NK-92 (cell line): Measurements from ENCODE around the gene ABCA13.

ENCODE experiments used
- DNase-seq: peaks from one replicate; lab custom pipeline; 2025; ENCODE audit not compliant: unreplicated experiment; lab: John Stamatoyannopoulos, UW

ABCA13 gene

DNA sequence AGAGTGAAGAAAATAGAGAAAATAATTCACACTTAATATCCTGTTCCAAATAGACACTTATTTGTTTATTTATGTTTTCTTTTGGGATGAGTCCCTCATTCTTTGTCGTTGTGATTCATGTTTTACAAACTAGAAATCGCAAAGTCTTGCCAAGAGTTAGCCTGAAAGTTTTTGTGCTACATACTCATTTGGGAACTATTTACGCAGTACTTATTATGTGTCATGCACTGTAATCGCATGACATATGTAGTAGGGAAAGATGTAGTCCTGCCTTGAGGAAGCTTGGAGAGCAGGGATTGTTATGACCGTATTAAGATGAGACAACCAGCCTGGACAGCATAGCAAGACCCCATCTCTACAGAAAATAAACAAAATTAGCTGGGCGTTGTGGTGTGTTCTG, 189.3 kb downstream of the ABCA13 start:
- no peak for DNase-seq

DNA sequence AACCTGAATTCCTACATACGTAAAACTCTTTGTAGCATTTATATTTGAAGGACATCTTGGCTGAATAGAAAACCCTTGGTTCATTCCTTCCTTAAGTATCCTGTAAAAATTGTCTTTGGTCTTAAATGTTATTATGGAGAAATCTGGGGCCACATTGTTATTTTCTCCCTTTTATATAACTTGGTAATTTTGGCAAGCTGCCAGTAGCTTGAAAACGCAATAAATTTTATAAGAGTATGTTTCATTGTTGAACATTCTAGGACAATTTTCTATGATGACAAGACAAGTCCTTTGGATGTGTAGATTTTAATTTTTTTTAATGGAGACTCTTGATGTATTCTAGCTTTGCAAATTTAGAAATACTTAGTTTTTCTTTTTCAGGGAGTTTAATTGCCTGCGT, 191.9 kb downstream of the ABCA13 start:
- DNase-seq: no peak

DNA sequence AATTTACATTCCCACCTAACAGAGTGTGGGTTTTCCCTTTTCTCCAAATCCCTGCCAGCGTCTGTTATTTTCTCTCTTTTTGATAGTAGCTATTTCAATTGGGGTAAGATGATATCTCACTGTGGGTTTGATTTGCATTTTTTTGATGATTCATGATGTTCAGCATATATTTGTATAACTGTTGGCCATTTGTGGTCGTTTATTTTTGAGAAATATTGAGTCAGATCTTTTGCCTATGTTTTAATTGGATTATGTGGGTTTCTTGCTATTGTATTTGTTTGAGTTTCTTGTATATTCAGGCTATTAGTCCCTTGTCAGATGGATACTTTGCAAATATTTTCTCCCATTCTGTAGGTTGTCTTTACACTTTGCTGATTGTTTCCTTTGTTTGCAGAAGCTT, 193.8 kb downstream of the ABCA13 start:
- DNase-seq: no peak

DNA sequence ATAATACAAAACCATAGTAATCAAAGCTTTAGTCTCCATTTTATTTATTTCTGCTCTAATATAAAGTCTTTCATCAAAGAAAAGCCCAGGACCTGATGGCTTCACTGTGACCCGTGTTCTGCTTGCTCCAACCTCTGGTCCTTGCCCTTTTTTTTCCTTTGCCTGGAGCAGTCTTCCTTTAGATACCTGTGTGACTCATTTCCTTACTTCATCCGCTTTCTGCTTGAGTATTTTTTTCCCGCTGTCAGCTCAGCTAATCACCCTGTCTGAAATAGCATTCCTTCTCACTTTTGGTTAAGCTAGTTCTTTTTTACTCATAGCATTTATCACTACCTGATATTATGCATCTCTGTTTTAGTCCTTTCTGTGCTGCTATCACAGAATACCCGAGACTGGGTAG, 194.8 kb downstream of the ABCA13 start:
- DNase-seq: no peak

DNA sequence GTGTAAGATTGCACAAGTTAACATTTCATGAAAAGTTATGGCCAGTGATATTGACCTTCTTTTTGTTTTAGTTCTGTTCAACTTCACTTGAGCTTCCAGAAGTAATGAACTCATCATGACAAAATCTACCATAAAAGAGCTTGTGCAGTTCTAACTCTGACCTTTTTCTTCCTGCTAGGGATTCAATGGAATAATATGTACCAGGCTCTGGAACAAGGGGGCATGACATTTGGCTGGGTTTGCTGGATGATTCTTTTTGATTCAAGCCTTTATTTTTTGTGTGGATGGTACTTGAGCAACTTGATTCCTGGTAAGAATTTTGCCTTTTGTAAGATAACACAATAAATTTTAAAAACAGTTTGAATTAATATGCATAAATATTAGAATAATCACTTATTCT, 205.0 kb downstream of the ABCA13 start:
- DNase-seq: no peak

DNA sequence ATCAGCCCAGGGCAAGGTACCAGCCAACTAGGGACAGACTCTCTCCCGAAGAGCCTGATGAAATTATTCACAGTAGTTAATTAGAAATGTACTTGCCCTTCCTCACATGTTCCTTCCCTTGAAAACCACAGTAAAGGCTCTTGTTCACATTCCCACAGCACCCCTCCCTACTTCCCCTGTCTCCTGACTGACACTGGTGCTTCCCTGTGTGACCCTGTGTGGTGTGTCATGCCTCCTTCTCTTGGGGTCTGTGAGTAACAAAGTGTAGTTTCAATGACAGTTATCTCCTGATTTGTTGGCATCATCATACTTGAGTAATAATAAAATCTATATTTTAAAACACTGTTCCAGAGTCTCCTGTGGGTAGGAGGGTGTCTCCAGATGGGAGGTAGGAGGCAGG, 209.7 kb downstream of the ABCA13 start:
- DNase-seq: no peak

DNA sequence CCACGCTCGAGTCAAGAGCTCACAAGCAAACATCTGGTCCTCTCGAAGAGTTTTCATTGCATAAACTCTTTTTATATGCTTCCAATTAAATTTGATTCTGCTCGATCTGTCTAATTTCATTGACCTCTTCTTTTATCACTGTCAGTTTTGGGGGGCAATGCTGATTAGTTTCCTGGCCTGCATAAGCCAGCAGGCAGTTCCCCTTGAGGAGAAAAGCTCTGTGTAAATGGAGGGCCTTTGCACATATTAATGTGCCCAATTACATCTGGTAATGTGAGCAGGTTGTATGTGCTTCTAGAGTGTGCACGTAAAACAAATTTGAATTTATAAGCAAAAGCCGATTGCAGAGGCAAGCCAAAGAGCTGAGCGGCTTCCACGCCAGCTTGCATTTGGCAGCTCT, 210.3 kb downstream of the ABCA13 start:
- DNase-seq: no peak

DNA sequence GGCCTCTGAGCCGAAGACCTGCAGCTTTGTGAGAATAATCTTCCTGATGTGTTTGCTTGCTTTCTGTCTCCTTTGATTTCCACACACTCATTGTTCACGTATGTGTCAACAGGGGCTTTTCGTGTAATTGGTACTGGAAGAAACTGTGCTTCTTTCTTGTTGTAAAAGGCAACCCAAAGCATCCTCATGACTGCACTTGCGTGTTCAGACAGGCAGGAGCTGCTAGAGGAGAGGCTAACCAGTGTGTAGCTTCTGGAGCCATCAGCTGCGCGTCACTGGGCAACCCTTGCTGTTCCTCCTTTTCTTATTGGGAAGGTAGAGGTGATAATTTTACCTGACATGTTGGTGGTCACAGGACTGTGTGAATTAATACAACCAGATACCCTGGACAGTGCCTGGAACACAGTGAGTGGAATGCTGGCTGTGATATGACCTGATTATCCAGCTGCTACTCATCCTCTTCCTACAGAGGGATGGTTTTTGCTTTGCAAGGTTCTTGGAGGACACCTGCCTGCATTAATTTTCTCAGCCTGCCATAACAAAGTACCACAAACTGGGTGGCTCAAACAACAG, 213.0 kb downstream of the ABCA13 start:
- DNase-seq: no peak

DNA sequence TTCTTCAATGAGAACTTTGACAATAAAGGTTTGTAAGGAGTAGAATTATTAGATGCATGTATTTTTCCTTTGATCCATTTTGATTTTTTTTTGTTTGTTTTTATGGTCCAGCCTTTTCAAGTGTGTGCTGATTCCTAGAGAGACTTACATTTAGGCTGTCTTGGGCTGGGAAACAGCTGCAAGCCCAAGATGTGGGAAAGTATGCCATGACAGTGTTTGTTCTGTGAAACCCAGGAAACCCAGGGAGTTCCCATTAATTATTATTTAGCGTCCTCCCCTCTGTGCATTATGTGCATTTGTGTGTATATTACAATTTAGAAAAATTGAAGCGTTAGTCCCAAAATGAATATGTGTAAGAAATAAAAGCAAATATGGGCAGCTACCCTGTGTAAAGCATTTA, 216.7 kb downstream of the ABCA13 start:
- DNase-seq: no peak

DNA sequence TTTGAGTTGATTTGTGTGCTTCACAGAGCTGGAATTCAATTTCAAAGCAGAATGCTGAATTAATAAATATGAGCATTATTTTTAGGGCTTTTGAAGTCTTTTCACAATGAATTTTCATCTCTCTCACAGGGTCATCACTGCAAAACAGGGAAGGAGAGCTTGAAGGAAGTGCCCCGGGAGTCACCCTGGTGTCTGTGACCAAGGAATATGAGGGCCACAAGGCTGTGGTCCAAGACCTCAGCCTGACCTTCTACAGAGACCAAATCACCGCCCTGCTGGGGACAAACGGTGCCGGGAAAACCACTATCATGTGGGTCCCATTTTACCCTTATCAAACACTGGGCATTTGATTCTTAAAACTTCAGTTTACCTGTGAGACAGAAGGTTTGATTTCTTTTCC, 217.7 kb downstream of the ABCA13 start:
- no peak for DNase-seq

DNA sequence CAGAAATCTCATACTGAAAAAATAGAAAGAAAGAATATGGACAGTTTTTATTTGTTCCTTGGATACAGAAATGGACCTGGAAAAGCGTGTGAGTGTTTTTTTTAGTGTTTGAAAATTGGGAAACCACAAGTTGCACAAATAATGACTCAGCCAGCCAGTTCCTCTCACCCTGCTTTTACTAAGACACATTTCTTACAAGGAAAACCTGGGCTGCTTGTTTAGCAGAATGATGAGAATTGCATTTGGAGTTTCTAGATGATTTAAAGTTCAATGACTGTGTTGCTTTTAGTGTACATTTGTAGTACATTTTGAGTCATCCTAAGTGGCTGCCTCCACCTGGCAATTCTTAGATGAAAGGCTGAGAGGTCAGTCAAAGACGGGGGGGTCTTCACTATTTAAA, 218.7 kb downstream of the ABCA13 start:
- DNase-seq: no peak

DNA sequence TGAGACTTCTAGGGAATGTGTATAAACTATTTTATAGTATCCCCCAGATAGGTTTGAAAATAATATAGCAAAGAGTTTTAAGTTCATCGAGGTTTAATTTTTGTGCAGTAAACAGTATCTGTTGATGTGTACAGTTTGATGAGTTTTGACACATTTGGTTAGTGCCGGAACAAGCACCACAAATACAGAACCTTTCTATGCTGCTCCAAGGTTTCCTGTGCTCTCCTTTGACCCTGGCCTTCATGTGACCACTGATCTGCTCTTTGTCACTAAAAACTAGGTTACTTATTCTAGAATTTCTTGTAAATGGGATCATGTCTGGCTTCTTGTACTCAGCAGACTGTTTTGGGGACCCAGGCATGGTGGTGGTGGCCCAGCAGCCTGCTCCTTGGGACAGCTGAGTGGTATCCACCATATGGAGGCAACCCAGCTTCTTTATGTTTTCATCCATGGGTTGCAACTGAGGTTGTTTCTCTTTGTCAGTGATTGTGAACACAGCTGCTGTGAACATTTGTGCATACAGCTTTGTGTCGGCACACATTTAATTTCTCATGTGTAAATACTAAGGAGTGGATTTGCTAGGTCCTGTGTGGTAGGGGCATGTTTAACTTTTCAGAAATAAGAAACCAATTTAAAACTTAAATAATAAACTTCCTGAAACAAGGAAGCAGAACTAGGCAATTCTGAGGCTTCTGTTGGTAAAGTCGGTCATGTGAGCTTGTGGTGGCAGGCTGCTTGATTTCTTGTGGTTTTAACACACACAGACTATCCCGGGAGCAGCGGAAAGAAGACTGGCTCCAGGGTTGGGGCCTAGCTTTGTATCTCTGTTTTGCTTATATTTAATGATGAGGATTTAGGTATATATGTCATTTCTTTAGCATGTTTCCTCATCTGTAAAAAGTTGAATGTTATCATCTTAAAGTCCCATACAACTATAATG, 219.4 kb downstream of the ABCA13 start:
- DNase-seq: no peak

DNA sequence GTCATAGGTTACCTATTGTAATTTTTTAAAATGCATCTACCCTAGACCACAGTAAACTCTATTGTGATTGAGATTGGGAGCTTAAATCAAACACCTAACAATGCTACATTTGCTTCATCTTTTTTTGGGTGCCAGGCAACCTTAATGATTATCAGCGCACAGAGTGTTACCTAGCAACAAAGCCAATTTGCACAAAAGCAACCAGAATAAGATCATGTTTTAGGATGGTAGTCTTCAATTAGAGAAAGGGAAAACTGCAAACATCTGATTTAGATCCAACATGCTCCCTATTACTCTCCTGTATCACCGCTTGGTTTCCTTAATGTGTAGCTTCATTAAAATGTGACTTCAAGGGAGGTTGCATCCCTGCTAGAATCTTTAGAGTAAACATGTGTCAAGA, 226.9 kb downstream of the ABCA13 start:
- no peak for DNase-seq

DNA sequence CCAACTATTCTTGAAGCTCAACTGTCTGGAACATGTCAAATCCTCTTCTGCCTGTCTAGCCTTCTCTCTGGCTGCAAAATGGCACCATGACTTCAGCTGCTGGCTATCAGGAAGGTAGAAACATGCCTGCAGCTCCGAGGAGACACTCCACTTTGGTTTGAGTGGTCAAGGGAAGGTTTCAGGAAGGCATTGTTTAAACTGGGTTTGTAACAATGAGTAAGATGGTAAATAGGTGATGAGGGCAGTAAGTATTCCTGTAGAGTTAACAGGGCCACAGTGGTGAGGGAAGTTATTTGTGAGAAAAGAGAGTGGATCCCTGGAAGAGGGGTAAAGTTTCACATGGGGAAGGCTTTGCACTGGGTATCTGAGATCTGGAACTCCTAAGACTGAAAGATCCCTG, 231.5 kb downstream of the ABCA13 start:
- DNase-seq: no peak

DNA sequence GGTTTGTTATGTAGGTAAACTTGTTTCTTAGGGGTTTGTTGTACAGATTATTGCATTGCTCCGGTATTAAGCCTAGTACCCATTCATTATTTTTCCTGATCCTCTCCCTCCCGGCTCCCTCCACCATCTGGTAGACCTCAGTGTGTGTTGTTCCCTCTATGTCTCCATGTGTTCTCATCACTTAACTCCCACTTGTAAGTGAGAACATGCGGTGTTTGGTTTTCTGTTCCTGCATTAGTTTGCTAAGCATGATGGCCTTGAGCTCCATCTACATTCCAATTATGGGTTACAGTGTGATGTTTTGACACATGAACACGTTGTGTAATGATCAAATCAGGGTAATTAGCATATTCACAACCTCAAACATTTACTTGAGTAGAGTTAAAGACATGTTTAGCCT, 237.5 kb downstream of the ABCA13 start:
- DNase-seq: no peak

DNA sequence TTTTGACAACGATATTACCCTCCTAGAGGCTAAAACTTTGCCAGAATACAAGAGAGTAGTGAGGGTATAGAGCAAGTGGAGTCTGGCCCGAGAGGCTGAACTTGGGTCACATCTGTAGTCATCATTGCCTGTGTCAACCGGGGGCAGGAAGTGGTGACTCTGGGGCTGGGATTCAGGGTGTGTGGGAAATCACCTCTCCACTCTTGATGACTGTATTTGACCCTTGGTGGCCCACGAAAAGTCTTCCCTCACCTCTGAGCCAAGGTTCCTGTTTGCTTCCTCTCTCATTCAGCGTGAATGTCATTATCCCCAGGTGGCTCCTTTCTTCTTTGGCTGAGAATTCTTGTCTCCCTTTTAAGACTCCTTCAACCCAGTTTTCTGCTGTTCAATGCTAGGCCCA, 240.4 kb downstream of the ABCA13 start:
- DNase-seq: no peak

DNA sequence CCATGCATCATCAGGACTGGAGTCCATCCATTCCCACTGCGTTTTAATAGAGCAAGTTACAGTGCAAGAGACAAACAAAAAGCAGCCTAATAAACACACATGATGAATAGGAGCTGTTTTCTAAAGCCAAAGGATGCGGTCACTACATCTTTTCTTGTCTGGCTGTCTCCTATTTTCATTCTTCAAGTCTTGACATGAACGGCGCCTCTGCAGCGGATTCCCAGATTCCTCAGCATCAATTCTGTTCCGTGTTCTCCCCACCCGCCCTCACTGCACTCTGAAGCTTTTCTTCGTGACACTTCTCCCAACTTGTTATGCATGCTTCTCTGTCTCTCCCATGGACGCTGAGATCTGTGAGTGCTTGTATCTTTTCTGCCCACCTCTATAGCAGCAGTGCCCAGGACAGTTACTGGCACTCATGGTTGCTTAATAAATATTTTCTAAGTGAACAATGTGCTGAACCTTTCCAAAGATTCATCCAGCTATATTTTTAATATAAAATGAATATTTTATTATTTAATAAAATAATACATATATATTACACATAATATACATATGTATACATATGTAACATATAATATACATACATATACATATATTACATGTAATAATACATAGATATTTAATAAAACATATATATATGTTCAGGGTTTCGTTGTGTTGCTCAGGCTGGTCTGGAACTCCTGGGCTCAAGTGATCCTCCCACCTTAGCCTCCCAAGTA, 242.9 kb downstream of the ABCA13 start:
- no peak for DNase-seq

DNA sequence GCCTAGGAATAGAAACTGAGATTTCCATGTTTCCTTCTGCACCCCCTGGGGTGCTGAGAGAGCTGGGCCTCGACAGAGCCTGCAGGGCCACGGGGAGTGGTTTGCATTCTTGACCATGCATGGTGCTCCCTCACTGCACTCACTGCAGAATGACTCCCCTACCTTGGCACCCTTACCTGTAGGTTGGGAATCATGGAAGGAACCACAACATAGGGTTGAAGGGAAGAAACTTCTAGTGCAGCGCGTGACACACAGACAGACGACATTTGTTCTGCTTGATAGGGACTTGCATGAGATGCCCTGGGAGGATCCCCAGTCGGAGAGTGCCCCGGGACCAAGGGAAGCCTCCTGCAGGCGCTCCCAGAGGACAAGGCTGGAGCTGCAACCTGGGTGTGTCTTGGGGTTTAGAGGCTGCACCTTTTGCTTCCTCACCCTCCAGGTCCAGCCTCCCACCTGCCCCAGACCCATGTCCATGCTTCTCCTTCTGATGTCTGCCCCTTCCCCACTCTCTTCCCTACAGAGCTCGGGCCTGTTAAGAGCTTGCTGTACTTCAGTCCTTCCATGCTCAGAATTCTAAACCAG, 245.2 kb downstream of the ABCA13 start:
- no peak for DNase-seq

DNA sequence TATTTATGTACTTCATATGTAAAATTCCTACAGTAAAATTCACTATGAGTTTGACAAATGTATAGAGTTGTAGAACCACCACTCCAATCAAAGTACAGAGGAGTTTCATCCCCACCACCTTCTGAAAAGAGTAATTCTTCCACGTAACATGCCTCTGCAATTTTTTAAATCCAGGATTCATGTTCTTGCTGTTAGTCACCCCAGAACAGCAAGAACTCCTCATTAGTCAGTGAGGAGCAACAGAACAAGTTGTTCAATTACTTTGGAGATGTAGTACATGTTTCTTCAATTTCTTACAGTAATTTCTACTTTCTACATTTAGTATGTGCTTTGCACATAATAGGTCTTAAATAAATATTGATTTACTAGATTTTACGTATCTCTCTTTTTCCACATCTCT, 248.1 kb downstream of the ABCA13 start:
- no peak for DNase-seq

DNA sequence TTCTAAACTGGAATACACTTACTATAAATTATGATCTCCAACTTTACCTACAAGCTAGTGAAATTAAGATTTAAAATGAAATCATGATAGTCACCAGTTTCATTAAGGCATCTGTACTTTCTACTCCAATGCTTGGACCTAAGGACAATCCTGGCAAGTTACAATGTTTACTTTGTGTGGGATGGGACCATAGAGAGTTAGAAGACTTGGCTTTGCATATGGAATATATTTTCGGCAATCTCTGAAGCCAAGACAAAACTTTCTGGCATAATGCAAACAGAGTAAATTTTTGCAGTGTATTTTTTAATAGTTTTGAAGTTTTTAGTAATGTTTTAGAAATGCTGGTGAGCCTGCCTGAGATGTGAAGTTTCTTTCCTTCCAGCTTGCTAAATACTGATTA, 248.9 kb downstream of the ABCA13 start:
- DNase-seq: no peak

DNA sequence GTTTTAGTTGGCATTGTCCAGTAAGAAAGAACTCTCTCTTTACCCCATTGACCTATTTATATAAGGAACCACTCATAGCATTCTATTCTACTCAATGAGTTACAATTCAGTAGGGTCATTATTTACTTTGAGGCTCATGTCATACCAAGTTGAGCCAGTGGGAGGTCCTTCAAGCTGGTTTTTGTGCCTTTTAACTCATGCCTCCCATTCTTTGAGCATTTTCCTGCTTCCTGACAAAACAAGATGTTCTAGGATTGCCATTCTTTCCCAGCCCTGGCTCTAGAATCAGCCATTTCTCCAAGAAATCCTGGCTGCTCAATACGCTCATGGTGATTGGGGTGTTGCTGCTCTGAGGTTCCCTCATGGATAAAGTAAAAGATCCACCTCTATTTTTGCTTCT, 250.1 kb downstream of the ABCA13 start:
- no peak for DNase-seq

DNA sequence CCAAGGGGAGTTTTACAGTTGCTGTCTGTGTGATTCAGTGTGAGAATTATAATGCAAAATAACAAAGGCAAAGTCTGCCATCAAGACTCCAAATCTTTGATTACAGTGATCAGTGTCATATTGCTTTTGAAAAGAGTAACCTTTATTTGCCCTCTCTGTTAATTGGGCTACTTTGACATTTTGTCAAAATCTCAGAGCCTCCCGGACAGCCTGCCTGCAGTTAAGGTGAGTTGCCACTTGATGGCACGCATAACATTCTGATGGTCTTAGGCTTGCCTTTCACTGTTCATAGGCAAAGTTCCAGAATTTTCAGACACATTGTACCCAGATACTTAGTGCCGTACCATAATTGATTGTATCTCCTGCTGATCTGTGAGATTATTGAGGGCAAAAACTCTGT, 253.5 kb downstream of the ABCA13 start:
- DNase-seq: no peak
